GM21717 (cell line): ENCODE data around the gene KCNF1.

Source experiments
- ATAC-seq: cut with Tn5 transposase; IDR thresholded peaks from one replicate; pipeline ENCODE4 v1.9.1; 2021; ENCODE audit warnings: mild to moderate bottlenecking, moderate library complexity; ENCODE audit not compliant: unreplicated experiment

Gene KCNF1

DNA sequence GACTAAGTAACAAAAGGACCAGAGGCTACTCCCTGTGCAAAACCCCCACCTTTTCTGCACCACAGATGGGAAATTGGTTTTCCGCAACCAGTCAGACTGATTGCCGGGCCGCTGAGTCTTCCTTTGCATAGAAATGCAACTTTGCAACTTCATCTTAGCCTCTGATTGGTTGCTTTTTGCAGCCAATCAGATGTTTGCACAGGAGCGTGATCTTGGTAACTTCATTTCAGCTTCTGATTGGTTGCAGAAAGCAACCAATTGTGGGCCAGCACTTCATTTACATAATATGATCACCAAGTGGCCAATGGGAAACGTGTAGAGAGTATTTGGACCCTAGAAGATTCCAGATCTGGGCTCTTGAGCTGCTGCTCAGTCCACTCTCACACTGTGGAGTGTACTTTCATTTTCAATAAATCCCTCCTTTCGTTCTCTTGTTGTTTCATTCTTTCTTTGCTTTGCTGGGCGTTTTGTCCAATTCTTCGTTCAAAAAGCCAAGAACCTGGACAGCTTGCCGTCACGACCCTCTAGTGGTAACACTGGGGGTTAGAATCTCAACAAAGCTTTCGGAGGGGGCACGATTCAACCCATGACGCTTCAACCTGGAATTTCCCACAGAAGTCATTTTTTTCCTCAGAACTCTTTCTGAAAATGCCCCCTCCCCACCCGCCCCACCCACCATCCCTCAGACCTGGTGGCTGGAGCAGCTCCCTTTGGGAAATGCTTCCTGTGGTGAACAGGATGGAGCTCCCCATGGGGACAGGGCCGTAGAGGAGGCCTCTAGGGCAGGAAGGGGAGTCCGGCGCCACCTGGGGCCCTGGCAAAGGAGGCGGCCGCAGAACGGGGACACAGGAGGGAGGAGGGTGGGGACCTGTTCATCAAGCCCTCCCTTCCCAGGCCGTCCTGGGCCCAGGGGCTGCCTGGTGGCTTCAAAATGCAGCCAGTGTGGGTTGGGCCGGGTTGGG is 31.8 kb upstream of the KCNF1 start:
- no peak for ATAC-seq

- no peak for ATAC-seq
These were observed 31.0 kb upstream of the KCNF1 start for GRCh38 chr2:10880586-10881321.

- no peak for ATAC-seq
These were observed 29.2 kb upstream of the KCNF1 start for GRCh38 chr2:10882568-10882967.

- no peak for ATAC-seq
These were observed 28.7 kb upstream of the KCNF1 start for GRCh38 chr2:10883066-10883465.

DNA sequence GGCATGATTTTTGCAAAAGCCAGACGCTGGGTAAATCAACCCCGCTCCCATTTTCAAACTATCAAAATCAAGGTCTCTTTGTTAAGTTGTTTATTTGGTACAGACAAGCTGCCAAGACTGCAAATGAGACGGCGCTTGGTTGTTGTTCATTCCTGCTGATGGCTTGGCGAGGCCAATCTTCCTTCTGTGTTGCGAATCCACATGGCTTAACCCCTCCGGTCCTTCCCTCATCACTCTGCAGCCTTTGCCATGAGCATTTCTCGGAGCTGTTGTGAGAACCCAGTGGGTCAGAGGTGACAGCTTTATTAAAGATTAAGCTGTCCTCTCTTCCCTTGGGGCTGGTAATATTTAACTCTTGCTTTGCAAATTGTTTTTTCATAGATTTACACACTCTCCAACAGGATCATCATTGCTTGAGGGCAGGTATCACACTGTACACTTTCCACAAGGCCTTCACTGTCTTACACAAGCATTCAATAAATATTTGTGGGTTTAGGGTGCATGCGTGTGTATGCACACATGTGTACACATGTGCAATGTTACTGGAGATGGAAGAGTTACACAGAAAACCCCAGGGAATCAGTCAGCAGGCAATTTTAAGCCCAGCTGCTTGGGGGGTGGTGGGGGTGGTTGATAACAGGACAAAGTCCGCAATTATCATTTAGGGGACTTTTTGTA is 27.8 kb upstream of the KCNF1 start:
- ATAC-seq, result no peak

GRCh38 chr2:10884574-10884975 is 27.2 kb upstream of the KCNF1 start:
- no peak for ATAC-seq

GRCh38 chr2:10885094-10885860 is 26.5 kb upstream of the KCNF1 start:
- no peak for ATAC-seq

- no peak for ATAC-seq
These were observed 24.3 kb upstream of the KCNF1 start for GRCh38 chr2:10887476-10887875.

GRCh38 chr2:10889651-10890215 is 22.0 kb upstream of the KCNF1 start:
- no peak for ATAC-seq

GRCh38 chr2:10890706-10891270 is 20.9 kb upstream of the KCNF1 start:
- ATAC-seq, result no peak

DNA sequence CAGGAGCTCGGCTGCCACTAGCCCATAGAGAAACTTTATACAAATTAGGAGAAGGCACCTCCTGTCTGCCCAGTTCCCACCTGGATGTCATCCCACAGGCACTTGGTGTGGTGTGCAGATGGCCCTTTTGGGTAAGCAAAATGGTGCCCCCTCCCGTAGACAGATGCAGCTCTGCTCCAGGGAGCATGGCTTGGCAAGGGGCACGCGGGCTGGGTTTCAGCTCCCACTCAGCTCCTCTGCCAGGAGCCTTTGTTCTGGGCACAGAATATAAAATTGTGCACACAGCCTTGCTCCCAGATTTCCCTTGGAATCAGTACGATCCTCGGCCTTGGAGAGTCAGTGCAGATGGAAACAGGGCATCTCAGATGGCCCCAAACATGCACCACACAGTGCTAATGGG is 20.3 kb upstream of the KCNF1 start:
- no peak for ATAC-seq

DNA sequence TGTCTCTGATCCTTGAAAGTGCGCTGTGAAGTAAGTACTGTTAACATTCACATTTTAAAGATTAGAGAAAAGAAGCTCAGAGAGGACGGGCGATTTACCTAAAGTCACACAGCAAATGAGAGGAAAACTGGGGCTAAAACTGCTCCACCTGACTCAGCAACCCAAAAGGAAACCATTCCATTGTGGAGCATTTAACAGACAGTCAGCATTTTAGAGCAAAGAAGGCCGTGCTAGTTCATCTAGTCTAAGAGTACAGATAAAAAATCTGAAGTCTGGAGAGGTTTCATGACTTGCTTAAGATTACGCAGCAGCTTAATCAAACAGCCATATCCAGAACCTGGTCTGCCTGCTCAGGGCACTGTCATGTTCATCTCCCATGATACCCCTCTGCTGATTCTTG is 19.9 kb upstream of the KCNF1 start:
- ATAC-seq, result no peak

GRCh38 chr2:10892316-10892715 is 19.4 kb upstream of the KCNF1 start:
- ATAC-seq, result no peak

- no peak for ATAC-seq
These were observed 18.9 kb upstream of the KCNF1 start for GRCh38 chr2:10892796-10893350.

- ATAC-seq, result no peak
These were observed 17.3 kb upstream of the KCNF1 start for GRCh38 chr2:10894264-10894935.

DNA sequence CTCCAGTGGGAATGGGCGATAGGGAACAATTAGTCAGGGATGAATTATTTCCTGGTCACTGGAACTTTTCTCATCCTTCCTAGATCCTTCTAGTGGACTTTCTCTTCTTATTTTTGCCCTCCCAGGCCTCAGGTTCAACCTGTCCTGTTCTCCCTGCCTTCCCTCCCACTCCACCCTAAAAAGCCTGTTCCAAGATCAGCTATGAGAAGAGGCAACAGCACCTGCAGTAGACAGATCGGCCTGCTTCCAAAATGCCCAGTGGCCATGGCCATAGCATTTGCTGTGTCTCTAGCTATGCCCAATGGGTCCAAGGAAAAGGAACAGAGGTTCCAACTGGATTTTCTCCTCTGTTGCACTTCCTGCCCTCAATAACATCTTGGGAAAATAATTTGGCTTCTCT is 16.5 kb upstream of the KCNF1 start:
- ATAC-seq, result no peak

GRCh38 chr2:10897956-10898355 is 13.8 kb upstream of the KCNF1 start:
- ATAC-seq, result no peak

DNA sequence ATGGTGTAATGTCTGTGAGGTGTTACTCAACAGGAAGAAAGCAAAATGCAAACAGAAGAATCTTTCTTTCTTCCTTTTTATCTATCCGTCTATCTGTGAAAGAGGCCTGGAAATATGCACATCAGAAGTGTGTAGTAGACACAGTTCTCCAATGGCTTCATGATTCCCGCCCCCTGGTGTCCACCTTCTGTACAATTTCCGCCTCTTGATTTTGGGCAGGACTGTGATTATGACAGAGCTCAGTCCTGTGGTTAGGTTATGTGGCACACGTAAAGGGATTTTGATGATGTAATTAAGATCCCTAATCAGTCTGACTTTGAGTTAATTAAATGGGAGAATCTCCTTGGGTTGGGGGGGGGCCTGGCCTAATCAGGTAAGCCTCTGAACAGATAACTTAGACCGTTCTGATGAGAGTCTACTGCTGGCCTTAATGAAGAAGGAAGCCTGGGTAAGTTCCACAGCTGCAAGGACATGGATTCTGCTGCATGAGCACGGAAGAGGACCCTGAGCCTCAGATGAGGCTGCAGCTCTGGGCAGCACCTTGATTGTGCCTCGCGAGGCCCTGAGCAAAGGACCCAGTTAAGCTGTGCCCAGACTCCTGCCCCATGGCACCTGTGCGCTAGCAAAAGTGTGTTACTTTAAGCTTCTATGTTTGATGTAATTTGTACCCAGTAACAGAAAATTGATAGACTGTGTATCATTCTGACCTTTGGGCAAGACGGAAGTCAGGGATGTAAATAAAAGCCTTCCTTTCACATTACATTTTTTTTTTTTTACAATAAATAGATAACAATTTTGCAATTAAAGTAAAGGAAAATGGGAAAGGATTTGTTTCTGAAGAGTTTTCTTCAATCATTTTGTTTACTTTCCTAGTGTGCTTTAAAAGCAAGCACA is 11.3 kb upstream of the KCNF1 start:
- ATAC-seq, result no peak
